PC-3 (cell line): ENCODE data around the gene AP5S1. TPM values are rescaled to one million over a fixed set of nuclear protein-coding genes. Genes with fewer than 3 reads are reported as not detected.

Source experiments
- ATAC-seq: fragments of 200-7000 bp; cut with Tn5 transposase; 2 replicates; pipeline ENCODE4 v1.9.1; 2020; ENCODE audit warnings: mild to moderate bottlenecking, moderate library complexity
- BruUV-seq: library from RNA; stranded (reverse); fragments of 400-500 nt; replicated peaks from 2 replicates; lab custom pipeline; 2021; lab: Mats Ljungman, UMichigan
- CTCF ChIA-PET: fragments of 300-600 bp; sonication (Branson Sonifier 250); formaldehyde crosslinking; loops from one replicate; lab custom pipeline; 2022; ENCODE audit warnings: antibody characterized with exemption; lab: Charles Lee
- POLR2A ChIA-PET: fragments of 300-600 bp; sonication (Branson Sonifier 250); formaldehyde crosslinking; loops from one replicate; lab custom pipeline; 2022; ENCODE audit warnings: antibody characterized with exemption; ENCODE audit not compliant: unreplicated experiment; lab: Charles Lee
- DNase-seq: peaks from one replicate; pipeline ENCODE4 v3.0.0-alpha.2; 2015
- H2AFZ ChIP-seq: fragments of 300-600 bp; sonication (generic); 2 replicates; pipeline ENCODE4 v1.6.0; 2016; ENCODE audit warnings: antibody characterized with exemption, low read length
- H3F3A ChIP-seq: fragments of 300-600 bp; sonication (generic); one replicate; pipeline ENCODE4 v1.6.0; 2017; ENCODE audit warnings: antibody characterized with exemption, low read length, control low read depth, mild to moderate bottlenecking; ENCODE audit not compliant: unreplicated experiment
- H3K27ac ChIP-seq: fragments of 300-600 bp; sonication (generic); 2 replicates; pipeline ENCODE4 v1.5.1; 2016; ENCODE audit warnings: mild to moderate bottlenecking, low read length
- H3K27me3 ChIP-seq: fragments of 300-600 bp; sonication (generic); 2 replicates; pipeline ENCODE4 v1.6.1; 2016; ENCODE audit warnings: low read length, mixed read lengths
- H3K36me3 ChIP-seq: fragments of 300-600 bp; sonication (generic); 2 replicates; pipeline ENCODE4 v1.6.1; 2016; ENCODE audit warnings: low read depth, mixed run types, low read length, mixed read lengths
- H3K4me1 ChIP-seq: fragments of 300-600 bp; sonication (generic); 2 replicates; pipeline ENCODE4 v1.5.1; 2016; ENCODE audit warnings: low read length; ENCODE audit not compliant: insufficient read depth
- H3K4me2 ChIP-seq: fragments of 300-600 bp; sonication (generic); 2 replicates; pipeline ENCODE4 v1.6.0; 2016; ENCODE audit warnings: low read length
- H3K4me3 ChIP-seq: fragments of 300-600 bp; sonication (generic); 2 replicates; pipeline ENCODE4 v1.5.1; 2016; ENCODE audit warnings: mild to moderate bottlenecking, low read length, mixed read lengths
- H3K79me2 ChIP-seq: fragments of 300-600 bp; sonication (generic); 2 replicates; pipeline ENCODE4 v1.6.1; 2017; ENCODE audit warnings: low read length, mixed read lengths
- H3K9ac ChIP-seq: fragments of 300-600 bp; sonication (generic); 2 replicates; pipeline ENCODE4 v1.6.0; 2016; ENCODE audit warnings: mild to moderate bottlenecking, low read length
- H3K9me2 ChIP-seq: fragments of 300-600 bp; sonication (generic); replicated peaks from 2 replicates; pipeline ENCODE4 v1.6.1; 2016; ENCODE audit warnings: mixed run types, low read length, mixed read lengths
- H3K9me3 ChIP-seq: fragments of 300-600 bp; sonication (generic); 2 replicates; pipeline ENCODE4 v1.6.1; 2016; ENCODE audit warnings: low read length, mixed read lengths
- H4K20me1 ChIP-seq: fragments of 300-600 bp; sonication (generic); 2 replicates; pipeline ENCODE4 v1.6.1; 2016; ENCODE audit warnings: low read length, mixed read lengths
- CTCF ChIP-seq: fragments of 300-600 bp; sonication (generic); conservative IDR thresholded peaks from 2 replicates; pipeline ENCODE4 v1.5.1; 2017; ENCODE audit warnings: antibody characterized with exemption, low read depth, mild to moderate bottlenecking, low read length
- EZH2 ChIP-seq: fragments of 300-600 bp; sonication (generic); IDR thresholded peaks from one replicate; pipeline ENCODE4 v1.6.1; 2017; ENCODE audit warnings: antibody characterized with exemption, mild to moderate bottlenecking, low read length; ENCODE audit not compliant: unreplicated experiment
- EZH2phosphoT487 ChIP-seq: fragments of 300-600 bp; sonication (generic); IDR thresholded peaks from 2 replicates; pipeline ENCODE4 v1.6.1; 2018; ENCODE audit warnings: mild to moderate bottlenecking, antibody characterized with exemption, low read length, borderline replicate concordance
- intact Hi-C: fragments of 100-400 bp; cut with micrococcal nuclease; formaldehyde crosslinking; loops from 2 replicates; pipeline ENCODE4 v1.9.0; 2023
- total RNA-seq: library from RNA; depleted of rRNA; stranded (reverse); fragments of >200 nt; gene quantifications from 2 replicates; pipeline ENCODE4 v1.2.3, GENCODE V29; 2014

AP5S1 gene
- total RNA-seq, 1 experiment from 2014 or later: 31.4 TPM

GRCh38 chr20:3800256-3800877 is 20.0 kb upstream of the AP5S1 start:
- H3K9me2 ChIP-seq: no peaks in the 10 kb centered on the region
- no peak overlapping the region for H3K4me2 ChIP-seq
- ATAC-seq (no peak), DNase-seq (no peak)
- H3K27me3 ChIP-seq: no peaks in the 10 kb centered on the region
- no TSS peak for BruUV-seq
- no peaks in the 10 kb centered on the region for H3F3A ChIP-seq
- TF ChIP-seq EZH2 (no peak), CTCF (no peak), EZH2phosphoT487 (no peak)
- H3K27ac ChIP-seq: no peak overlapping the region
- peaks cover 30% of the 10 kb centered on the region for H3K4me1 ChIP-seq
- no peak overlapping the region for H3K9ac ChIP-seq
- no peak overlapping the region for H3K4me3 ChIP-seq
- H4K20me1 ChIP-seq: no peaks in the 10 kb centered on the region
- ChIA-PET POLR2A (no interaction called here), CTCF (no interaction called here)
- peaks cover 74% of the 10 kb centered on the region for H3K36me3 ChIP-seq
- no peaks in the 10 kb centered on the region for H3K9me3 ChIP-seq
- peaks cover 46% of the 10 kb centered on the region for H3K79me2 ChIP-seq
- no peak overlapping the region for H2AFZ ChIP-seq
- intact Hi-C loops: no loop called here

GRCh38 chr20:3800878-3801260 is 19.5 kb upstream of the AP5S1 start:
- CTCF ChIA-PET: no interaction called here

More at GRCh38 chr20:3800878-3801260, 19.5 kb upstream of the AP5S1 start:
- no peak for ATAC-seq
- no peaks in the 10 kb centered on the region for H3K9me2 ChIP-seq
- DNase-seq: no peak
- TF ChIP-seq EZH2phosphoT487 (no peak), CTCF (no peak), EZH2 (no peak)
- no peak overlapping the region for H3K27ac ChIP-seq
- H3K36me3 ChIP-seq: peaks cover 79% of the 10 kb centered on the region
- H3K4me2 ChIP-seq: no peak overlapping the region
- H2AFZ ChIP-seq: no peak overlapping the region
- intact Hi-C loops: no loop called here
- no peaks in the 10 kb centered on the region for H3K9me3 ChIP-seq
- no TSS peak for BruUV-seq
- no peaks in the 10 kb centered on the region for H3F3A ChIP-seq
- POLR2A ChIA-PET: no interaction called here
- peaks cover 34% of the 10 kb centered on the region for H3K4me1 ChIP-seq
- H3K79me2 ChIP-seq: peaks cover 44% of the 10 kb centered on the region
- no peaks in the 10 kb centered on the region for H3K27me3 ChIP-seq
- no peak overlapping the region for H3K4me3 ChIP-seq
- H3K9ac ChIP-seq: no peak overlapping the region
- no peaks in the 10 kb centered on the region for H4K20me1 ChIP-seq
